A549 (cell line): ENCODE data around the gene KDELR1. TPM values are rescaled to one million over a fixed set of nuclear protein-coding genes. Genes with fewer than 3 reads are reported as not detected.
A peak's percentile ranks its signal among the peaks of the same experiment; 100 is the strongest.
"Not testable (repeated sequence)": the region's sequence is repeated elsewhere in the genome, so short reads cannot be mapped to it uniquely, and the experiment has no call there.

ENCODE experiments used
- ATAC-seq, 2 experiments: fragments of 200-7000 bp in 1 of 2; fragments of >200 bp in 1 of 2; cut with Nextera tagmentation in 1 of 2; cut with Tn5 transposase in 1 of 2; 3 replicates each; pipeline versions ENCODE4 v1.8.0 to v1.9.1; 2018 to 2020; ENCODE audit warnings: mild to moderate bottlenecking in 1 of 2, moderate library complexity in 1 of 2
- CTCF ChIA-PET: fragments of 300-600 bp; sonication (Branson Sonifier 250); formaldehyde crosslinking; extraction: SDS; loops from one replicate; lab custom pipeline; 2021; ENCODE audit warnings: antibody characterized with exemption, inconsistent platforms; lab: Yijun Ruan, JAX
- POLR2A ChIA-PET: fragments of 350-600 bp; formaldehyde crosslinking; extraction: SDS; loops from one replicate; lab custom pipeline; 2021; ENCODE audit warnings: antibody characterized with exemption, inconsistent platforms; lab: Yijun Ruan, JAX
- DNase-seq, 2 experiments: peaks; one replicate each; pipeline versions ENCODE4 v3.0.0 to v3.0.0-alpha.2; 2011 to 2016; ENCODE audit warnings: low read depth in 1 of 2, low spot score in 1 of 2
- FAIRE-seq: peaks from 2 replicates; lab custom pipeline; 2011; peaks lifted over from hg19 to GRCh38; lab: Jason Lieb, UNC
- H3K27ac ChIP-seq, 2 experiments: fragments of >200 bp; sonication (Bioruptor Twin); formaldehyde crosslinking; 3 replicates each; pipeline ENCODE4 v1.5.1; 2016 to 2017
- H3K4me1 ChIP-seq: fragments of >200 bp; sonication (Bioruptor Twin); formaldehyde crosslinking; 3 replicates; pipeline ENCODE4 v1.6.1; 2016
- H3K4me2 ChIP-seq: fragments of >200 bp; sonication (Bioruptor Twin); formaldehyde crosslinking; 3 replicates; pipeline ENCODE4 v1.6.1; 2016
- H3K4me3 ChIP-seq: fragments of >200 bp; sonication (Bioruptor Twin); formaldehyde crosslinking; 3 replicates; pipeline ENCODE4 v1.5.1; 2016
- H3K9me3 ChIP-seq: fragments of >200 bp; sonication (Bioruptor Twin); formaldehyde crosslinking; 3 replicates; pipeline ENCODE4 v1.6.1; 2016
- ATOH8 ChIP-seq: fragments of 250-450 bp; sonication (Bioruptor Pico); IDR thresholded peaks from 2 replicates; pipeline ENCODE4 v1.5.0; 2020; ENCODE audit warnings: low read depth, mild to moderate bottlenecking, moderate library complexity
- BHLHE40 ChIP-seq: IDR thresholded peaks from 2 replicates; pipeline ENCODE4 v1.6.1; 2012; ENCODE audit warnings: low read depth, low read length, inconsistent platforms
- CHD4 ChIP-seq: fragments of 200-600 bp; sonication (generic); IDR thresholded peaks from 2 replicates; pipeline ENCODE4 v1.6.1; 2016; ENCODE audit warnings: antibody characterized with exemption, mild to moderate bottlenecking, borderline replicate concordance
- HES2 ChIP-seq: fragments of >200 bp; sonication (Bioruptor Twin); formaldehyde crosslinking; IDR thresholded peaks from 2 replicates; pipeline ENCODE4 v1.6.1; 2016
- HOXA7 ChIP-seq: fragments of 250-450 bp; sonication (Bioruptor Pico); IDR thresholded peaks from 2 replicates; pipeline ENCODE4 v1.5.0; 2020; ENCODE audit warnings: mild to moderate bottlenecking, moderate library complexity
- MAFK ChIP-seq: fragments of 450-650 bp; IDR thresholded peaks from 2 replicates; pipeline ENCODE4 v1.6.1; 2014; ENCODE audit not compliant: partially characterized antibody
- MAZ ChIP-seq: fragments of 150-350 bp; IDR thresholded peaks from 2 replicates; pipeline ENCODE4 v1.6.1; 2014; ENCODE audit warnings: antibody characterized with exemption, low read depth, low read length, borderline replicate concordance
- MYC ChIP-seq: IDR thresholded peaks from 2 replicates; pipeline ENCODE4 v1.6.1; 2012; ENCODE audit warnings: mild to moderate bottlenecking, inconsistent platforms, low read length, improper control_type of control experiment, borderline replicate concordance
- PBX3 ChIP-seq: IDR thresholded peaks from 2 replicates; pipeline ENCODE4 v1.6.1; 2012
- PHF8 ChIP-seq: fragments of 200-600 bp; sonication (generic); IDR thresholded peaks from 2 replicates; pipeline ENCODE4 v1.6.1; 2016; ENCODE audit warnings: low read depth, mild to moderate bottlenecking, antibody characterized with exemption, moderate library complexity, borderline replicate concordance
- POLR2AphosphoS2 ChIP-seq: conservative IDR thresholded peaks from 2 replicates; pipeline ENCODE4 v1.6.1; 2012; ENCODE audit warnings: low read length, improper control_type of control experiment, inconsistent platforms
- RAD21 ChIP-seq, 2 experiments: fragments of >200 bp in 1 of 2; sonication (Bioruptor Twin) in 1 of 2; formaldehyde crosslinking in 1 of 2; IDR thresholded peaks in 1 of 2; conservative IDR thresholded peaks in 1 of 2; 2 replicates in 1 of 2; 3 replicates in 1 of 2; pipeline ENCODE4 v1.6.1; 2012 to 2018; ENCODE audit warnings: inconsistent platforms in 1 of 2
- RARB ChIP-seq: fragments of 250-450 bp; sonication (Bioruptor Pico); IDR thresholded peaks from 2 replicates; pipeline ENCODE4 v1.8.0; 2021; ENCODE audit warnings: mild to moderate bottlenecking, moderate library complexity
- SREBF2 ChIP-seq: fragments of 450-650 bp; IDR thresholded peaks from 2 replicates; pipeline ENCODE4 v1.6.1; 2014; ENCODE audit warnings: mild to moderate bottlenecking, moderate library complexity
- ZSCAN20 ChIP-seq: fragments of 250-450 bp; sonication (Bioruptor Pico); IDR thresholded peaks from 2 replicates; pipeline ENCODE4 v1.8.0; 2022; ENCODE audit warnings: mild to moderate bottlenecking, moderate library complexity
- WGBS: methylation state at CpG from one replicate; pipeline ENCODE4 v1.1.6; 2017; ENCODE audit errors: missing lambda C conversion rate; 5-methylcytosine and 5-hydroxymethylcytosine counted together
- polyA plus RNA-seq, 4 experiments: library from polyadenylated mRNA; depleted of rRNA in 3 of 4; stranded (reverse); fragments of >200 nt; fragmentation: RNase III in 1 of 4; extraction: RNeasy Plus Mini Kit Qiagen cat#74134 plus additional on column Dnase treatment in 1 of 4; gene quantifications; 2 replicates in 3 of 4; 3 replicates in 1 of 4; pipeline ENCODE4 v1.2.3, GENCODE V29; 2011 to 2017
- TF ChIP-seq, protein P1 (sequence below): fragments of >200 bp; sonication (Bioruptor Twin); formaldehyde crosslinking; IDR thresholded peaks from 3 replicates; pipeline ENCODE4 v1.5.1; 2016
- TF ChIP-seq, protein P2 (sequence below): fragments of 250-450 bp; sonication (Bioruptor Pico); IDR thresholded peaks from 2 replicates; pipeline ENCODE4 v1.5.0; 2021; ENCODE audit warnings: mild to moderate bottlenecking, moderate library complexity, borderline replicate concordance

The KDELR1 gene
- polyA plus RNA-seq, 2 of the 4 experiments (the other 2 are of a cell fraction): 200 to 302 TPM

DNA sequence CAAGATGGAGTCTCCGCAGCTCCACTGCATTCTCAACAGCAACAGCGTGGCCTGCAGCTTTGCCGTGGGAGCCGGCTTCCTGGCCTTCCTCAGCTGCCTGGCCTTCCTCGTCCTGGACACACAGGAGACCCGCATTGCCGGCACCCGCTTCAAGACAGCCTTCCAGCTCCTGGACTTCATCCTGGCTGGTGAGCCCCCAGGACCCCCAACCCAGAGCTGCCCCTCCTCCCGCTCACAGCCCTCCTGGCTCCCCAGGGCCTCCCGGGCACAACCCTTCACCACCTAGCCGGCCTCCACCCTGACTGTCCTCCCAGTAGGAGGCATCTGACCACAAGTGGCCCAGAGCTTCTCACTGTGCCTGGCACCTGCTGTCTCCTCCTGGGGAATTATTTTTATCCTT is 17.8 kb downstream of the KDELR1 start (continued):
- TF ChIP-seq ZSCAN20 (CRISPR knock-in tag): no peak

DNA sequence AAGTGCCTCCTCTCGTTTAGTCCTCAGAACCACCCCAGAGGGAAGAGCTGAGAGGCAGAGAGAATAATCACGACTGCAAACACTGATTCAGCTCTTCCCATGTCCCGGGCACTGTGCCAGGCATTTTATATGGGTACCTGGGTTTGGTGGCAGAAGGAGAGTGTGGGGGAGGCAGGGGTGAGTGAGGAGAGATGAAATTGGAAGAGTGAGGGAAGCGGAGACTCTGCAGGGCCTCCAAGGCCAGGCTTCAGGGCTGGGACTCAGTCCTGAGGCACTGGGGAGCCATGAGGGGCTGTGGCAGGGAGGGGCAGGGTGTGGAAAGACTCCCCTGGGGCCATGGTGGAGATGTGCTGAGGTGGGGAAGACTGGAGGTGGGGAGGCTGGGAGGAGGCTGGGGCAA is 18.4 kb downstream of the KDELR1 start:
- TF ChIP-seq, protein P1, sequence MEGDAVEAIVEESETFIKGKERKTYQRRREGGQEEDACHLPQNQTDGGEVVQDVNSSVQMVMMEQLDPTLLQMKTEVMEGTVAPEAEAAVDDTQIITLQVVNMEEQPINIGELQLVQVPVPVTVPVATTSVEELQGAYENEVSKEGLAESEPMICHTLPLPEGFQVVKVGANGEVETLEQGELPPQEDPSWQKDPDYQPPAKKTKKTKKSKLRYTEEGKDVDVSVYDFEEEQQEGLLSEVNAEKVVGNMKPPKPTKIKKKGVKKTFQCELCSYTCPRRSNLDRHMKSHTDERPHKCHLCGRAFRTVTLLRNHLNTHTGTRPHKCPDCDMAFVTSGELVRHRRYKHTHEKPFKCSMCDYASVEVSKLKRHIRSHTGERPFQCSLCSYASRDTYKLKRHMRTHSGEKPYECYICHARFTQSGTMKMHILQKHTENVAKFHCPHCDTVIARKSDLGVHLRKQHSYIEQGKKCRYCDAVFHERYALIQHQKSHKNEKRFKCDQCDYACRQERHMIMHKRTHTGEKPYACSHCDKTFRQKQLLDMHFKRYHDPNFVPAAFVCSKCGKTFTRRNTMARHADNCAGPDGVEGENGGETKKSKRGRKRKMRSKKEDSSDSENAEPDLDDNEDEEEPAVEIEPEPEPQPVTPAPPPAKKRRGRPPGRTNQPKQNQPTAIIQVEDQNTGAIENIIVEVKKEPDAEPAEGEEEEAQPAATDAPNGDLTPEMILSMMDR: no peak
- TF ChIP-seq MAZ (no peak), PHF8 (no peak), ATOH8 (CRISPR knock-in tag) (no peak), POLR2AphosphoS2 (no peak), BHLHE40 (no peak), HES2 (no peak), MAFK (peak; percentile 13)
- TF ChIP-seq, protein P2, sequence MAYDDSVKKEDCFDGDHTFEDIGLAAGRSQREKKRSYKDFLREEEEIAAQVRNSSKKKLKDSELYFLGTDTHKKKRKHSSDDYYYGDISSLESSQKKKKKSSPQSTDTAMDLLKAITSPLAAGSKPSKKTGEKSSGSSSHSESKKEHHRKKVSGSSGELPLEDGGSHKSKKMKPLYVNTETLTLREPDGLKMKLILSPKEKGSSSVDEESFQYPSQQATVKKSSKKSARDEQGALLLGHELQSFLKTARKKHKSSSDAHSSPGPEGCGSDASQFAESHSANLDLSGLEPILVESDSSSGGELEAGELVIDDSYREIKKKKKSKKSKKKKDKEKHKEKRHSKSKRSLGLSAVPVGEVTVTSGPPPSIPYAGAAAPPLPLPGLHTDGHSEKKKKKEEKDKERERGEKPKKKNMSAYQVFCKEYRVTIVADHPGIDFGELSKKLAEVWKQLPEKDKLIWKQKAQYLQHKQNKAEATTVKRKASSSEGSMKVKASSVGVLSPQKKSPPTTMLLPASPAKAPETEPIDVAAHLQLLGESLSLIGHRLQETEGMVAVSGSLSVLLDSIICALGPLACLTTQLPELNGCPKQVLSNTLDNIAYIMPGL (CRISPR knock-in tag): no peak
- peaks cover 23% of the 10 kb centered on the region for H3K4me1 ChIP-seq
- POLR2A ChIA-PET: interaction anchor here (1.7 to 2.0 kb wide), 2 partner anchors 9 to 18 kb away, joined by 10 read pairs; partner anchors contain the start of genes KDELR1, SYNGR4 and TMEM143
- ATAC-seq: peak; percentile 17 to 51; a peak in 3 of 6 replicates
- peak in 1 of 2 experiments; percentile 68 for DNase-seq
- H3K9me3 ChIP-seq: no peaks in the 10 kb centered on the region
- FAIRE-seq: peak; percentile 81
- H3K27ac ChIP-seq: peak overlapping the region; percentile 64 to 81
- H3K4me3 ChIP-seq: no peak overlapping the region
- H3K4me2 ChIP-seq: peak overlapping the region; percentile 63
- CTCF ChIA-PET: interaction anchor here (0.6 to 6.7 kb wide), 9 partner anchors 9 to 160 kb away, joined by 3 to 54 read pairs (median 4); partner anchors contain the start of genes KDELR1, SYNGR4 and TMEM143
- 16% methylated on average over 4 of the region's 4 CpGs for WGBS

DNA sequence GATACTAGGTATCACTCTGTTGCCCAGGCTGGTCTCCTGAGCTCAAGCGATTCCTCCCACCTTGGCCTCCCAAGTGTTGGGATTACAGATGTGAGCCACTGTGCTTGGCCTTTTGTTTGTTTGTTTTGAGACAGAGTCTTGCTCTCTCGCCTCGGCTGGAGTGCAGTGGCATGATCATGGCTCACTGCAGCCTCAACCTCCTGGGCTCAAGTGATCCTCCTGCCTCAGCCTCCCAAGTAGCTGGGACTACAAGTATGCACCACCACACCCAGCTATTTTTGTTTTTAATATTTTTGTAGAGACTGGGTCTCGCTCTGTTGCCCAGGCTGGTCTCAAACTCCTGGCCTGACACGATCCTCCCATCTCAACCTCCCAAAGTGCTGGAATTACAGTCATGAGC is 19.6 kb downstream of the KDELR1 start:
- H3K27ac ChIP-seq: peak overlapping the region; percentile 64 to 81; a peak in 4 of 6 replicates

GRCh38 chr19:48371367-48371766 is 20.0 kb downstream of the KDELR1 start:
- POLR2A ChIA-PET: no interaction called here
- DNase-seq (no peak), ATAC-seq (no peak), FAIRE-seq (no peak)
- CTCF ChIA-PET: interaction anchor here (0.6 to 6.7 kb wide), 10 partner anchors 9 to 619 kb away, joined by 3 to 54 read pairs (median 4); partner anchors contain the start of gene KDELR1
- Histone ChIP-seq H3K9me3 (no peaks in the 10 kb centered on the region), H3K4me1 (peaks cover 23% of the 10 kb centered on the region), H3K27ac (peak overlapping the region in 1 of 2 experiments; percentile 81; a peak in 3 of 6 replicates), H3K4me2 (no peak overlapping the region), H3K4me3 (no peak overlapping the region)
- WGBS: 86% methylated on average over 7 of the region's 7 CpGs
- TF ChIP-seq HES2 (no peak), RAD21 (conservative IDR thresholded peaks at IDR 0.05 in 1 of 2, IDR thresholded peaks at IDR 0.05 in 1 of 2) (no peak), MYC (no peak), PBX3 (no peak), POLR2AphosphoS2 (no peak), CHD4 (no peak), HOXA7 (CRISPR knock-in tag) (no peak), SREBF2 (no peak), ATOH8 (CRISPR knock-in tag) (no peak), RARB (CRISPR knock-in tag) (no peak)
- TF ChIP-seq, protein P1: no peak

More for the DNA sequence above, 19.6 kb downstream of the KDELR1 start:
- not testable (repeated sequence) for H3K9me3 ChIP-seq, FAIRE-seq, DNase-seq, ATAC-seq, H3K4me2 ChIP-seq, H3K4me3 ChIP-seq
- H3K4me1 ChIP-seq: peaks cover 23% of the 10 kb centered on the region
- WGBS: 88% methylated on average over 5 of the region's 5 CpGs
- ChIA-PET POLR2A (interaction anchor here (2.0 kb wide), 1 partner anchor 19 kb away, joined by 10 read pairs; the partner anchor contains the start of gene KDELR1), CTCF (interaction anchor here (0.6 to 6.7 kb wide), 8 partner anchors 8 to 217 kb away, joined by 3 to 54 read pairs (median 4); partner anchors contain the start of genes KDELR1, SYNGR4 and TMEM143)
